Endothelial cell of umbilical vein (primary cell): Measurements from ENCODE around the gene TEP1.

ENCODE experiments used
- CTCF ChIP-seq, 2 donors: IDR thresholded peaks; 1 replicate in 1 of 2; 2 replicates in 1 of 2; pipeline ENCODE4 v1.5.1; 2011; ENCODE audit warnings: low read length in 2 of 2, mild to moderate bottlenecking in 2 of 2, moderate library complexity in 2 of 2, control low read depth in 1 of 2, inconsistent platforms in 1 of 2, low read depth in 1 of 2; ENCODE audit not compliant: insufficient read depth in 1 of 2; ENCODE audit errors: extremely low read depth in 1 of 2
- EZH2 ChIP-seq: IDR thresholded peaks from 2 replicates; pipeline ENCODE4 v1.6.1; 2012; ENCODE audit warnings: borderline replicate concordance, low read depth, mild to moderate bottlenecking, moderate library complexity, low read length, inconsistent platforms; ENCODE audit not compliant: severe bottlenecking
- FOS ChIP-seq: IDR thresholded peaks from 2 replicates; pipeline ENCODE4 v1.6.1; 2011; ENCODE audit warnings: mild to moderate bottlenecking, low read length, moderate library complexity, borderline replicate concordance; ENCODE audit not compliant: insufficient read depth
- GATA2 ChIP-seq: IDR thresholded peaks from 2 replicates; pipeline ENCODE4 v1.7.0; 2011; ENCODE audit warnings: low read depth, mild to moderate bottlenecking, moderate library complexity, mixed read lengths, low read length; ENCODE audit not compliant: insufficient read length, insufficient read depth
- POLR2A ChIP-seq: IDR thresholded peaks from 2 replicates; pipeline ENCODE4 v1.6.1; 2012; ENCODE audit warnings: low read depth, mild to moderate bottlenecking, control low read depth, low read length

- TF ChIP-seq CTCF (IDR thresholded peaks at IDR 0.05; ENCODE audit: extremely low read depth in 1 of 2, insufficient read depth in 1 of 2, low read depth in 1 of 2, low read length in 2 of 2): no peak
- TF ChIP-seq POLR2A: no peak
- no peak for TF ChIP-seq GATA2
- no peak for TF ChIP-seq FOS
- no peak for TF ChIP-seq EZH2
These were observed 56.9 kb downstream of the TEP1 start for GRCh38 chr14:20356422-20356821.
